GM11168 (cell line): ENCODE results near the gene SERPINB1.
"Not testable (repeated sequence)": the region's sequence is repeated elsewhere in the genome, so short reads cannot be mapped to it uniquely, and the experiment has no call there.

ENCODE experiments used
- in situ Hi-C: fragments of 300-500 bp; cut with MboI; formaldehyde crosslinking; loops from one replicate; pipeline ENCODE4 v1.12.0; 2022; ENCODE audit warnings: low sequenced_read_pairs; ENCODE audit not compliant: unreplicated experiment

The SERPINB1 gene

DNA sequence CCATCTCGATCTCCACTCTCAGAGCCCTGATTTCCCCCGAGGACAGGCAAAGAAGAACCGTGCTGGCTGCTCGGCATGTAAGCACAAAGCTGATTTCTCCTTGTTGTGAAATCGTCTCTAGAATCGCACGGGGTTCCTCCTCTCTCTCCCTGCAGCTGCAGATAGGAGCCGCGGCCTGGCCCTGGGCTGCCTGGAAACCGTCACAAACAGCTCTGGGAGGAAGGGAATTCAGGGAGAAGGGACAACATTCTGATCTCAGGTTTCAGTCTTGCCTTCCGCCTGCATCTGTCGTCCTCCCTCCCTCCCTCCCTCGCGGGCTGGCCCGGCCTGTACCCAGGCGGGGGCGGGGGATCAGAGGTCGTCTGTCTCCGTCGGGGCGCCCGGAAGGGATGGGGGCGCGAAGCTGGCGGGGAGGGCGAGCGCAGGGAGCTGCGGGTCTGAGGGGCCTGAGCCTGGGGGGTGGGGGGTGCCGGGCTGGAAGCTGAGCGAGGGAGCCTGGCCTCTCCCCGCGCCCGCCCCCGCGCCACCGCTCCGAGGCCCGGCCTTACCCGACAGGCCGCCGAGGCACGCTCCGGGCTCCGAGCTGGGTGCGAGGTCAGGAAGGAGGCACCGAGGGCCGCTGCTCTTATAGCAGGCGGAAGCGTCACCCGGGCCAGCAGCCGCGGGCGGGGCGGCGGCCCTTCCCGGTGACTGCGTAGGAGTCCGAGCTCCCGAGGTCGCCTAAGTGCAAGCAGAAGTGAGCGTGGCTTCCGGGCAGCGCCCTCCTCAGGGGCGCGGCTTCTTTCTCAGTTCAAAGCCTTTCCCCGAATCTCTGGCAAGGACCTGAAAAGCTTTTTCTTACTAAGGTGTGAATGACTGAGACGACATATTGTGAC is at the start of gene SERPINB1:
SERPINB1 (minus strand) TSS at position 600 of the 875 bp plus-strand sequence. CDS start 1,277 bp downstream, outside the sequence.
- in situ Hi-C loops, result no loop called here

DNA sequence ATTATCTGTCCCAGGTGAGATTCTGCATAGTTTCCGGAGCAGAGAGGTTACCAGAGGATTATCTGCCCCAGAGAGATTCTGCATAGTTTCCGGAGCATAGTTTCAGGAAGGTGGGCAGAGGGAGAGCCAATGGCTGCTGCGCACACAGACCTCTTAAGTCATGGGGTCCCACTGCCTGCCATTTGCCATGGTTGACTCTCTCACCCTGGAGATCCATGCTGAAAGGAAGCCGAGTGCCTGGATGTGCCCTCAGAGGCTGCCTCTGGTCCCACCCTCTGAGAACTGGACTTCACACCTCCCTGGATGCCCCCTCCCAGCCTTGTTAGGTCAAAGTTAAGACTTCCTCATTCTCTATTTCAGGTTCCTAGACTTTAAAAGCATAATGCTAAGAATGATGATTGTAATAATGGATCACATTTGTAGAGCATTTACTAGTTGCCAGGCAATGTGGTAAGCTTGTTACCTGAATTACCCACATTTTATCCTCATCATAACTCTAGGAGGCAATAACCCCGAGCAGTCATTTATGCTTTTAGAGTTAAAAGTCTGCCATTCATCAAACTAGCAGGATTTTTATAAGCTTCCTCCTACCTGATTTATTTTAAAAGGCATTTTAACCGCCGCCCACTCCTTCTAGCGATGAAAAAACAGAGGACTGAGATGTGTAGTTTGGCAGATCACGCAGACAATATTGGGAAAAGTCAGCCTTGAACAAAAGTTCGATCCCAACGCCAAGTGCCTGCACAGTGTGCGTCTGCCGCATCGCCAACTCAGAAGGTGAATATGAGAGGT is 49.5 kb upstream of the SERPINB1 start:
- in situ Hi-C loops, result no loop called here

DNA sequence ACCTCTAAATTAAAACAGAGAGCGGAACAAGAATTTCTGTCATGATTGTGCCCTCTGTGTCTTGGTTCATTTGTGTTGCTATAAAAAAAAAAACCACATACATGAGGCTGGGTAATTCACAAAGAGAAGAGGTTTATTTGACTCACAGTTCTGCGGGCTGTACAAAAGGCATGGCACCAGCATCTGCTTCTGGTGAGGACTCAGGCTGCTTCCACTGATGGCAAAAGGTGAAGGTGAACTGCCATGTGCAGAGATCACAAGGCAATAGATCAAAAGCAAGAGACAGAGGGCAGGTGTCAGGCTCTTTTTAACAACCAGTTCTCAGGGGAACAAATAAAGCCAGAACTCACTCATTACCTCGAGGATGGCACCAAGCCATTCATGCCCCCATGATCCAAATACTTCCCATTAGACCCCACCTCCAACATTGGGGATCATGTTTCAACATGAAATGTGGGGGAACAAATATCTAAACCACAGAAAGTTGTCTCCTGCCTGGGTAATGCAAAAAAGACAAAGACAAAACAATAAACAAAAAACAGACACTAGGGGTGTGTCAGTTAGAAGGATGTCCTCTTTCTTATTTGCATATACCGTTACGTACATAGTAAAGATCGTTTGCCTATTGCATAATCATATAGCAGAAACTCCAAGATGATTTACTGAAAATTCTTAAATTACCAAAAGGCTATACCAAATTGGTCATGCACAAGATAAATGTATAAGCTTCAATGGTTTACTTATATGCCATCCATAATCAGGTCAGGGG is 44.5 kb upstream of the SERPINB1 start:
- in situ Hi-C loops, result no loop called here

DNA sequence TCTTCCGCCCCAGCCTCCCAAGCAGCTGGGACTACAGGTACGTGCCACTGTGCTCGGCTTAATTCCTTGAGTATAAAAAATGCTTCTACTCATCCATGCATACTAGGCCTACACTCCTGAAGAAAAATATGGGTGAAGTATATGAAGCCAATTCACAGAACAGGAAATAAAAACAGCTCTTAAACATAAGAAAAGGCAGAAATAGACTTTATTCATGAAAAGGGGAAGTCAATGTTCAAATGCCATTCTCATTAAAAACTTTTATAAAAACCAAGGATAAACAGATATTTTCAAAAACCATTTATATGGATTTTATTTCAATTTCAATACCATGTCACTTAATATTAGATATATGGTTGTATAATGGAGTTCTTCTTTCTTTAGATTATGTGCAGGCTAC is 43.1 kb upstream of the SERPINB1 start:
- in situ Hi-C loops, result no loop called here

GRCh38 chr6:2883673-2884072 is 42.0 kb upstream of the SERPINB1 start:
- in situ Hi-C loops, result no loop called here

DNA sequence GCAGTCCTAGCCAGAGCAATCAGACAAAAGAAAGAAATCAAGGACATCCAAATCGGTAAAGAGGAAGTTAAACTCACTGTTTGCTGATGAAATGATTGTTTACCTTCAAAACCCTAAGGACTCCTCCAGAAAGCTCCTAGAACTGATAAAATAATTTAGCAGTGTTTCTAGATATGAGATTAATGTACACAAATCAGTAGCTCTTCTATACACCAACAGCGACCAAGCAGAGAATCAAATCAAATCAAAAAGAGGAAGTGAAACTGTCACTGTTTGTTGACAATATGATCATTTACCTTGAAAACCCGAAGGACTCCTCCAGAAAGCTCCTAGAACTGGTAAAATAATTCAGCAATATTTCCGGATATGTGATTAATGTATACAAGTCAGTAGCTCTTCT is 39.8 kb upstream of the SERPINB1 start:
- in situ Hi-C loops, result no loop called here

DNA sequence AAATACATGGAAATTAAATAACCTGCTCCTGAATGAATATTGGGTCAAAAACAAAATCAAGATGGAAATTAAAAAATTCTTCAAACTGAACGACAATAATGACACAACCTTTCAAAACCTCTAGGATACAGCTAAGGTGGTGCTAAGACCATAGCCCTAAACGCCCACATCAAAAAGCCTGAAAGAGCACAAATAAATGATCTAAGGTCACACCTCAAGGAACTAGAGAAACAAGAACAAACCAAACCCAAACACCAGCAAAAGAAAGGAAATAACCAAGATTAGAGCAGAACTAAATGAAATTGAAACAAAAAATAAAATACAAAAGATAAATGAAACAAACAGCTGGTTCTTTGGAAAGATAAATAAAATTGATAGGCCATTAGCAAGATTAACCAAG is 38.5 kb upstream of the SERPINB1 start:
- in situ Hi-C loops, result not testable (repeated sequence)

GRCh38 chr6:2877960-2878359 is 36.3 kb upstream of the SERPINB1 start:
- in situ Hi-C loops, result no loop called here

DNA sequence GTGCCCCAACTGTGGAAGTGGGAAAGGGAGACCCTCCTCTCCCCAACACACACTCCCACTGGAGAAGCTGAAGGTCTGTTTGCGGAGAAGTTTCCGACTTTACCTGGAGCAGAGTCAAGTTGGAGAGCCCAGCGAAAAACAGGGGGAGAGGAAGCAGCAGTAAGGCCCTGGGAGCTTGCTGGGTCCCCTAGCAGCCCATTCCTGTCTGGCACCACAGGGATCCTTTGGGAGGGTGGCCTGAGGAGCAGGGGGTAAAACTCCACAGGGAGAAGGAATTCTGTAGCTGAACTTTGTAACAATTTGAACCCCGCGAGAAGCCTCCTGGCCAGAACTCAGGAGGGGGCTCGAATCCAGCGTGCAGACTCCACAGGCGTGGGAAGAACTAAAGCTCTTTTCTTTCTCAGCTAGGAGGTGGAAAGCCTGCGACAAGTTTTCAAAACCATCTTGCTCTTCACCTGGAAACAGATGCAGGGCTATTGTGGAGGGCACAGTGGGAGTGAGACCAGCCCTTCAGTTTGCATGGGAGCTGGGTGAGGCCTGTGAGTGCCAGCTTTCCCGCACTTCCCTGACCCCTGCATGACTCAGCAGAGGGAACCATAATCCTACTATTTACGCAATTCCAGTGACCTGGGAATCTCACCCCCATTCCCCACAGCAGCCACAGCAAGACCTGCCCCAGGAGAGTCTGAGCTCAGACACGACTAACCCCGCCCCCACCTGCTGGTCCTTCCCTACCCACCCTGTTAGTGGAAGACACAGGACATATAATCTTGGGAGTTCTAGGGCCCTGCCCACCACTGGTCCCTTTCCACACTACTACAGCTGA is 35.6 kb upstream of the SERPINB1 start:
- in situ Hi-C loops, result no loop called here

DNA sequence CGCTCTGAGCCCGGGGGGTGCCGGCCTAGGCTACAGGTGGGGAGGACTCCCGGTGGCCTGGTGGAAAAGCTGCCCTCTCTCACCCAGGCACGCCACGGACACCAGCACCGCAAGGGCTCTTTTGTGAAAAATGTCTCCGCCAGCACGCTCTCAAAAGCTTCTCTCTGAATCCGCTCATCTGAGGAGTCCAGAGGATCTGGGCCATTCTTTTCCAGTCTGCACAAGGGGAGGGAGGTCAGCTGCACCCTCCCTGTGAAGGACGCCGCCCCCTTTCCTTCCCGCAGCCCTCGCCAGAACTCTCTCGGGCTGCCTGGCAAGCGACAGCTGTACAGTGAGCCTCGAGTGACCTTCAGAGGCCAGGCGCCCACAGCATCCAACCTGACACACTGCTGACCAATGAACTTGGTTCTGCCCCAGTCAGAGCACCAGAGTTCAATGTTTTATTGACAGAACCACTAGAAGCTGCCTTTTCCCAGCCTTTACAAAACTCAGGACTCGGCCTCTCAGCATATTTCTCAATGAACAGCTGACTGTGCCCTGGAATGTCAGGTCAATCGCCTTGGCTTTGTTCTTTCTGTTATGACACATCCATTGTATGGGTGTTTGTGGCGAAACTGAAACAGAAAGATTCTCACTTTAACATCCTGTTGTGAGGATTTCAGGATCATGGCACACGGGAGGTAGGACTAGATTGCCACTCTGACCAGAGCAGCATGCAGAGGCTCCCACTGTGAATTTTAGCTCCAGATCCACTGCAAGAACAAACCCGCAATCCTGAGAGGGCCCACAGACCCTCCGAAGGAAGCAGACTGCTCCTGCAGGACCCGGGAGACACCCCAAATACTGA is 34.8 kb upstream of the SERPINB1 start:
- in situ Hi-C loops, result no loop called here

DNA sequence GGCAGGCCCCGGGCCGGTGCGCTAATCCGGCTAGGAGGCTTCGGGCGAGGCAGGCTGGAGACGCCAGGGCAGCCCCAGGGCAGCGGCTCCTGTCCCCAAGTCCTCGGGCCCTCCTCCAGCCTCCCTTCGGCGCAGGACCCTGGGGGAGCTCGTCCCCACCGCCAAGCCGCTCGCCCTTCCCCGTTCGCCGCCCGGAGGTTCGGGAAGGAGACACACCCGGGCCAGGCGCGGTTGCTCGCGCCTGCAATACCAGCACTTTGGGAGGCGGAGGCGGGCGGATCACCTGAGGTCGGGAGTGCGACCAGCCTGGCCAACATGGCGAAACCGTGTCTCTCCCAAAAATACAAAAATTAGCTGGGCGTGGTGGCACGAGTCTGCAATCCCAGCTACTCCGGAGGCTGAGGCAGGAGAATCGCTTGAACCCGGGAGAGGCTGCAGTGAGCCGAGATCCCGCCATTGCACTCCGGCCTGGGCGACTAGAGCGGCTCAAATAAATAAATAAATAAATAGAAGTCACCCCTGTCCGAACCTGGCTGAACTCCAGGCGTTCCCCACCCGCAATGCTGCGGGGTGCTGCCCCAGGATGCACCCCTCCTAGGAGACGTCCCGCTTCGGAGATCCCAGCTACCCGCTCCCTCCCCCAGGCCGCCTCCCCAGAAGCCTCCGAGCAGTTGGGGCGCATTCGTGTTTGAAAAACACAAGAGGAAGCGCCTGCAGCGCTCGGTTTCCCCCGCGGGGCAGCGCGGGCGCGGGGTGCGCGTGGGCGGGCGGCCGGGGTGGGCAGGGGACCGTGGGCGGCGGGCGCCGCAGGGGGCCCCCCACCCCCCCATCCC is 33.9 kb upstream of the SERPINB1 start:
- in situ Hi-C loops, result no loop called here

GRCh38 chr6:2873643-2874042 is 32.0 kb upstream of the SERPINB1 start:
- in situ Hi-C loops, result no loop called here

DNA sequence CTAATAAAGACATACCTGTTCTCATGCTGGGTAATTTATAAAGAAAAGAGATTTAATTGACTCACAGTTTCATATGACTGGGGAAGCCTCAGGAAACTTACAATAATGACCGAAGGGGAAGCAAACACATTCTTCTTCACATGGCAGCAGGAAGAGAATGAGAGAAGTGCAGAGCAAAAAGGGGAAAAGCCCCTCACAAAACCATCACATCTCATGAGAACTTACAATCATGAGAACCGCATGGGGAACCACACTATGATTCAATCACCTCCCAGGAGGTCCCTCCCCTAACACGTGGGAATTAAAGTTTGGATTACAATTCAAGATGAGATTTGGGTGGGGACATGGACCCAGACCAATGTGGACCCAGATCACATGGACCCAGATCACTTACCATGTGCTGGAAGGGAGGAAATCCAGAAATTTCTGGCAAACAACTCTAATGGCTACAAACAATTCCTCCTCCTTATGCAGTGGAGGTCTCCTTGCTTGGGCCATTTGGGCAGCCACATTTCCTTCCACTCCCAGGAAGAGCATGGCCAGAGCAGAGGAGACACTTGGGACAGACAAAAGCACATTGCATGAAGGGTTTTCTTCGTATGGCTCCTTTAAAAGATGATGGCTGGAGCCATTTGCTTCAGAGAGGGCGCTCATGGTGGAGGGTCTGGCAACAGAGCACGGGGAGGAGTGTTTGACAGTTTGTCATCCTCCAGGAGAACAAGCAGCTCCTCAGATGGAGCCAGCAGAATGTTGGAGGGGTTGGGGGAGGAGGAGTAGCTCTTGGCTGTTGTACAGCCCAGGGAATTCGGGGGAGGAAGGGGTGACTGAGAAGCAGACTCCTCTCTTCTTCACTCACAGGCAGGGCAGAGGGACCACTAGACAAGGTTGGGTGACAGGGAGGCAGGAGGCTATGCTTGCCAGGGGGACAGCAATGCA is 31.0 kb upstream of the SERPINB1 start:
- in situ Hi-C loops, result no loop called here

GRCh38 chr6:2871953-2872352 is 30.3 kb upstream of the SERPINB1 start:
- in situ Hi-C loops, result no loop called here

DNA sequence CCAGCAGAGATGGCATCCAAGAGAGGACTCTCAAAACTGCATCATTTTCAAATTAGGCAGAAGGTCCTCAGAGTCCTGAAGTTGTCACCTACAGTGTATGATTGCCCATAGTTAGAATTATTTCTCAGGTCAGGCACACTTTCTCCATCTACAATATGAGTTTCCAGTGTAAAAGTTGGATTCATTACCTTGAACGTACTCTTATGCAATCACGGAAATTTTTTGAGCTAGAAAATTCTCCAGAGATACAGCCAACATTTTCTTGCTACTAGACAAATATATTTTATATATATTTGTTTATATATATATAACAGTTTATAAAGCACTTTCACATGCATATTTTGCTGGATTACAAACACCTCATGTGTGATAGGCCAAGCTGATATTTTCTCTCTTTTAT is 29.4 kb upstream of the SERPINB1 start:
- in situ Hi-C loops, result no loop called here

DNA sequence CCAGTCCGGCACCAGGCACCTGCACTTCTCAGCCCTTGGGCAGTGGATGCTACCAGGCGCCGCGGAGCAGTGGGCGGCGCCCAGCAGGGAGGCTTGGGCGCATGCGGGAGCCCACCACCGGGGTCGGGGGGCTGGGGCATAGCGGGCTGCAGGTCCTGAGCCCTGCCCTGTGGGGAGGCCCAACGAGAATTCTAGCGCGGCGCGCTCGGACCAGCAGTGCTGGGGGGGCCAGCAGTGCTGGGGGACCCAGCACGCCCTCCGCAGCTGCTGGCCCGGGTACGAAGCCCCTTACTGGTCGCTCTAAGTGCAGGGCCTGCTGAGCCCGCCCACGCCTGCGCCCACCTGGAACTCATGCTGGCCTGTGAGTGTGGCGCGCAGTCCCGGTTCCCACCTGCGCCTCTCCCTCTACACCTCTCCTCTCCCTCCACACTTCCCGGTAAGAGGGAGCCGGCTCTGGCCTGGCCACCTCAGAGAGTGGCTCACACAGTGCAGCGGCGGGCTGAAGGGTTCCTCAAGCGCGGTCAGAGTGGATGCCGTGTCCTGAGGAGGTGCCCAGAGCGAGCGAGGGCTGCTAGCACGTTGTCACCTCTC is 28.5 kb upstream of the SERPINB1 start:
- in situ Hi-C loops, result no loop called here

- in situ Hi-C loops, result no loop called here
These were observed 27.0 kb upstream of the SERPINB1 start for GRCh38 chr6:2868637-2869036.
